Endothelial cell of umbilical vein (primary cell): ENCODE results near the gene SLC5A5. TPM values are rescaled to one million over a fixed set of nuclear protein-coding genes. Genes with fewer than 3 reads are reported as not detected.

Experiments used
- BruUV-seq: library from RNA; stranded (reverse); fragments of 400-500 nt; replicated peaks from 2 replicates; lab custom pipeline; 2021; lab: Mats Ljungman, UMichigan
- CTCF ChIA-PET: fragments of 300-600, 350-600 bp; sonication (Branson Sonifier 250); formaldehyde crosslinking; loops from one replicate; lab custom pipeline; 2021; ENCODE audit warnings: antibody characterized with exemption, inconsistent platforms; lab: Charles Lee
- POLR2A ChIA-PET: fragments of 300-600, 350-600 bp; sonication (Branson Sonifier 250); formaldehyde crosslinking; loops from one replicate; lab custom pipeline; 2021; ENCODE audit warnings: antibody characterized with exemption, inconsistent platforms; lab: Charles Lee
- DNase-seq: peaks from one replicate; pipeline ENCODE4 v3.0.0-alpha.2; 2011; ENCODE audit warnings: low read depth, low spot score
- FAIRE-seq: peaks from 2 replicates; lab custom pipeline; 2011; peaks lifted over from hg19 to GRCh38; lab: Jason Lieb, UNC
- H2AFZ ChIP-seq: 2 replicates; pipeline ENCODE4 v1.6.0; 2012; ENCODE audit warnings: low read depth, low read length, control low read depth, inconsistent platforms
- H3K27ac ChIP-seq: 2 replicates; pipeline ENCODE4 v1.5.1; 2011; ENCODE audit warnings: low read depth, mild to moderate bottlenecking, control low read depth, low read length, moderate library complexity; ENCODE audit not compliant: insufficient read depth
- H3K27me3 ChIP-seq, 2 experiments: 2 replicates each; pipeline versions ENCODE4 v1.6.0 to v1.6.1; 2011; ENCODE audit warnings: low read length in 2 of 2, mixed read lengths in 1 of 2; ENCODE audit not compliant: control insufficient read depth in 2 of 2, insufficient read depth in 2 of 2
- H3K36me3 ChIP-seq, 2 experiments: 2 replicates in 1 of 2; 3 replicates in 1 of 2; pipeline ENCODE4 v1.5.1; 2011; ENCODE audit warnings: low read length in 2 of 2, mild to moderate bottlenecking in 1 of 2, moderate library complexity in 1 of 2; ENCODE audit not compliant: control insufficient read depth in 2 of 2, insufficient read depth in 2 of 2; ENCODE audit errors: extremely low read depth in 1 of 2
- H3K4me1 ChIP-seq: 3 replicates; pipeline ENCODE4 v1.5.1; 2011; ENCODE audit warnings: mild to moderate bottlenecking, low read length; ENCODE audit not compliant: control insufficient read depth, insufficient read depth; ENCODE audit errors: extremely low read depth
- H3K4me2 ChIP-seq: 2 replicates; pipeline ENCODE4 v1.6.1; 2011; ENCODE audit warnings: low read length, control low read depth, mixed read lengths; ENCODE audit not compliant: insufficient read depth
- H3K4me3 ChIP-seq, 3 experiments: fragments of 200-600 bp in 1 of 3; sonication (generic), shearing (Covaris generic) in 1 of 3; replicated peaks in 1 of 3; 2 replicates each; pipeline ENCODE4 v1.5.1; 2011 to 2016; ENCODE audit warnings: control low read depth in 3 of 3, low read length in 3 of 3, mild to moderate bottlenecking in 2 of 3, inconsistent platforms in 1 of 3, low read depth in 1 of 3, moderate library complexity in 1 of 3; ENCODE audit not compliant: insufficient read depth in 1 of 3
- H3K79me2 ChIP-seq: 2 replicates; pipeline ENCODE4 v1.6.0; 2012; ENCODE audit warnings: low read length, inconsistent platforms; ENCODE audit not compliant: control insufficient read depth, insufficient read depth
- H3K9ac ChIP-seq: replicated peaks from 2 replicates; pipeline ENCODE3; 2011; ENCODE audit warnings: low read length, control low read depth; ENCODE audit not compliant: insufficient read depth; ENCODE audit errors: extremely low read depth
- H3K9me1 ChIP-seq: replicated peaks from 3 replicates; pipeline ENCODE4 v1.6.0; 2011; ENCODE audit warnings: mild to moderate bottlenecking, low read length; ENCODE audit not compliant: control insufficient read depth, insufficient read depth; ENCODE audit errors: extremely low read depth
- H3K9me3 ChIP-seq: replicated peaks from 2 replicates; pipeline ENCODE4 v1.5.1; 2012; ENCODE audit warnings: low read length, inconsistent platforms; ENCODE audit not compliant: control insufficient read depth, insufficient read depth
- H4K20me1 ChIP-seq: replicated peaks from 2 replicates; pipeline ENCODE3; 2011; ENCODE audit warnings: mild to moderate bottlenecking, low read length; ENCODE audit not compliant: control insufficient read depth, insufficient read depth; ENCODE audit errors: extremely low read depth
- CTCF ChIP-seq, 2 donors: IDR thresholded peaks; 1 replicate in 1 of 2; 2 replicates in 1 of 2; pipeline ENCODE4 v1.5.1; 2011; ENCODE audit warnings: low read length in 2 of 2, mild to moderate bottlenecking in 2 of 2, moderate library complexity in 2 of 2, control low read depth in 1 of 2, inconsistent platforms in 1 of 2, low read depth in 1 of 2; ENCODE audit not compliant: insufficient read depth in 1 of 2; ENCODE audit errors: extremely low read depth in 1 of 2
- EZH2 ChIP-seq: IDR thresholded peaks from 2 replicates; pipeline ENCODE4 v1.6.1; 2012; ENCODE audit warnings: borderline replicate concordance, low read depth, mild to moderate bottlenecking, moderate library complexity, low read length, inconsistent platforms; ENCODE audit not compliant: severe bottlenecking
- FOS ChIP-seq: IDR thresholded peaks from 2 replicates; pipeline ENCODE4 v1.6.1; 2011; ENCODE audit warnings: mild to moderate bottlenecking, low read length, moderate library complexity, borderline replicate concordance; ENCODE audit not compliant: insufficient read depth
- GATA2 ChIP-seq: IDR thresholded peaks from 2 replicates; pipeline ENCODE4 v1.7.0; 2011; ENCODE audit warnings: low read depth, mild to moderate bottlenecking, moderate library complexity, mixed read lengths, low read length; ENCODE audit not compliant: insufficient read length, insufficient read depth
- JUN ChIP-seq: IDR thresholded peaks from 2 replicates; pipeline ENCODE4 v1.6.1; 2011; ENCODE audit warnings: borderline replicate concordance, low read depth; ENCODE audit not compliant: insufficient read length, insufficient read depth
- MAX ChIP-seq: IDR thresholded peaks from 2 replicates; pipeline ENCODE4 v1.6.1; 2011; ENCODE audit not compliant: insufficient read depth, insufficient read length
- MYC ChIP-seq: IDR thresholded peaks from one replicate; pipeline ENCODE4 v1.6.1; 2011; ENCODE audit warnings: mild to moderate bottlenecking, low read depth, low read length
- POLR2A ChIP-seq: IDR thresholded peaks from 2 replicates; pipeline ENCODE4 v1.6.1; 2012; ENCODE audit warnings: low read depth, mild to moderate bottlenecking, control low read depth, low read length
- POLR2AphosphoS5 ChIP-seq: IDR thresholded peaks from 2 replicates; pipeline ENCODE4 v1.6.1; 2012; ENCODE audit warnings: low read depth, mild to moderate bottlenecking, control low read depth, low read length, moderate library complexity; ENCODE audit not compliant: insufficient read depth
- dilution Hi-C: fragments of 300-500 bp; cut with MboI; formaldehyde crosslinking; loops from one replicate; pipeline ENCODE4 v1.15.0; 2019; ENCODE audit warnings: low sequenced_read_pairs; ENCODE audit not compliant: extremely low pct_ligation_motif_present
- intact Hi-C: fragments of 100-400 bp; cut with micrococcal nuclease; formaldehyde crosslinking; loops from one replicate; pipeline ENCODE4 v1.10.0; 2022
- polyA plus RNA-seq, 4 experiments: library from polyadenylated mRNA; depleted of rRNA in 3 of 4; stranded (reverse) in 3 of 4; unstranded in 1 of 4; fragments of >200 nt; gene quantifications; 2 replicates each; pipeline versions ENCODE4 v1.2.1 to v1.2.3, GENCODE V29; 2011 to 2012; ENCODE audit warnings: missing spikeins in 1 of 4
- total RNA-seq: library from RNA; stranded (reverse); gene quantifications from 2 replicates; pipeline ENCODE4 v1.2.3, GENCODE V29; 2021

SLC5A5 gene
- total and polyA plus RNA-seq, 2 donors (not counting 3 experiments of a cell fraction or from before 2014, with no cell fraction given) = not detected

- Histone ChIP-seq H4K20me1 (no peaks in the 10 kb centered on the region), H3K36me3 (no peaks in the 10 kb centered on the region), H3K27me3 (no peaks in the 10 kb centered on the region), H3K9ac (no peak overlapping the region), H3K27ac (no peak overlapping the region), H3K4me1 (peaks cover 9% of the 10 kb centered on the region), H3K4me2 (no peak overlapping the region), H2AFZ (no peak overlapping the region), H3K9me3 (no peaks in the 10 kb centered on the region), H3K79me2 (no peaks in the 10 kb centered on the region), H3K9me1 (no peaks in the 10 kb centered on the region), H3K4me3 (no peak overlapping the region)
- POLR2A ChIA-PET = no interaction called here
- FAIRE-seq = no peak
- BruUV-seq = no TSS peak
- no peak for DNase-seq
- no peak for TF ChIP-seq EZH2
- CTCF ChIA-PET = interaction anchor here (0.8 kb wide), 1 partner anchor 11 kb away, joined by 4 read pairs; no protein-coding TSS in a partner anchor
- dilution Hi-C loops = no loop called here
- intact Hi-C loops = no loop called here
Measured at GRCh38 chr19:17837972-17838371, 33.8 kb upstream of the SLC5A5 start.

- H3K9me3 ChIP-seq = no peaks in the 10 kb centered on the region
- FAIRE-seq (no peak), DNase-seq (no peak)
- peaks cover 9% of the 10 kb centered on the region for H3K4me1 ChIP-seq
- no peak overlapping the region for H2AFZ ChIP-seq
- no peaks in the 10 kb centered on the region for H3K27me3 ChIP-seq
- dilution Hi-C loops = no loop called here
- no peaks in the 10 kb centered on the region for H3K79me2 ChIP-seq
- no TSS peak for BruUV-seq
- intact Hi-C loops = no loop called here
- ChIA-PET POLR2A (no interaction called here), CTCF (interaction anchor here (1.7 kb wide), 1 partner anchor 15 kb away, joined by 5 read pairs; no protein-coding TSS in a partner anchor)
- no peaks in the 10 kb centered on the region for H4K20me1 ChIP-seq
- H3K9me1 ChIP-seq = no peaks in the 10 kb centered on the region
- H3K4me2 ChIP-seq = no peak overlapping the region
- H3K27ac ChIP-seq = no peak overlapping the region
- TF ChIP-seq MAX = no peak
- no peak for TF ChIP-seq JUN
- no peak for TF ChIP-seq POLR2AphosphoS5
- no peak for TF ChIP-seq POLR2A
- no peak for TF ChIP-seq CTCF (IDR thresholded peaks at IDR 0.05; ENCODE audit: extremely low read depth in 1 of 2, insufficient read depth in 1 of 2, low read depth in 1 of 2, low read length in 2 of 2)
- TF ChIP-seq MYC = no peak
- no peak for TF ChIP-seq FOS
- TF ChIP-seq GATA2 = no peak
- TF ChIP-seq EZH2 = no peak
- H3K9ac ChIP-seq = no peak overlapping the region
- no peak overlapping the region for H3K4me3 ChIP-seq
- H3K36me3 ChIP-seq = no peaks in the 10 kb centered on the region
Measured at GRCh38 chr19:17840019-17840418, 31.7 kb upstream of the SLC5A5 start.
